GM12864 (cell line): ENCODE data around the gene CELSR1.

ENCODE experiments used
- DNase-seq: peaks from one replicate; pipeline ENCODE4 v3.0.0-alpha.2; 2011; ENCODE audit warnings: low read depth
- H3K4me3 ChIP-seq: 2 replicates; pipeline ENCODE4 v1.5.1; 2011; ENCODE audit warnings: mild to moderate bottlenecking, low read depth, low read length, control low read depth
- TF ChIP-seq, protein P1 (sequence below): IDR thresholded peaks from 2 replicates; pipeline ENCODE4 v1.5.1; 2011; ENCODE audit warnings: low read depth, mild to moderate bottlenecking, moderate library complexity, low read length, control low read depth, inconsistent platforms; ENCODE audit errors: missing control alignments

The CELSR1 gene

DNA sequence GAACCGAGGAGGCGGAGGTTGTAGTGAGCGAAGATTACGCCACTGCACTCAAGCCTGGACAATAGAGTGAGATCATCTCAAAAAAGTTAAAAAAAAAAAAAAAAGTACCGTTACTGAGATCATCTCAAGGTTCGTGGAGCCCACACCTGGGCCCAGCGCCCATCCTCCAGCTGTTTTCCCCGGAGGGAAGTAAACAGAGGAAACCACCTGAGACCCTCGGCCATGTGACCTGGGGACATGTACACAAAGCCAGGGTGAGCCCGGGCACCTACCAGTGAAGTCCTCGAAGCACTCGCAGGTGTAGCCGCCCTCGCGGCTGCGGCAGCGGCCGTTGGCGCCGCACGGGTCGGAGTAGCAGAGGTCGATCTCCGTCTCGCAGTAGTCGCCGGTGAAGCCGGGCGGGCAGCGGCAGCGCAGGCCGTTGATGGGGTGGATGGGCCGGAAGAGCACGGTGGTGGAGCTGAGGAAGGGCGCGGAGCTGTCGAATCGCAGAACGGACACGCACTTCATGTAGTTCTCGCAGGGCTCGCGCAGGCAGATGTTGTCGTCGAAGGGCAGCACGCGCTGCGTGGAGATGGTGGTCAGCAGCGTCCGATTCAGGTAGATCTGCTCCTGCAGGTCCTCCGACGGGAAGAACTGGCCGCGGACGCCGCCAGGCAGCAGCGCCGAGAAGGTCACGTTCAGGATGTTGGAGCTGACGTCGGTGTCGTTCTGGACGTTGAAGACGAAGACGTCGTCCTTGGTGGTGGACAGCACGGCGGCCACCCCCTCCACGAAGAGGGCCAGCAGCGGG lies 73.8 kb downstream of the CELSR1 start:
- no peak overlapping the region for H3K4me3 ChIP-seq

DNA sequence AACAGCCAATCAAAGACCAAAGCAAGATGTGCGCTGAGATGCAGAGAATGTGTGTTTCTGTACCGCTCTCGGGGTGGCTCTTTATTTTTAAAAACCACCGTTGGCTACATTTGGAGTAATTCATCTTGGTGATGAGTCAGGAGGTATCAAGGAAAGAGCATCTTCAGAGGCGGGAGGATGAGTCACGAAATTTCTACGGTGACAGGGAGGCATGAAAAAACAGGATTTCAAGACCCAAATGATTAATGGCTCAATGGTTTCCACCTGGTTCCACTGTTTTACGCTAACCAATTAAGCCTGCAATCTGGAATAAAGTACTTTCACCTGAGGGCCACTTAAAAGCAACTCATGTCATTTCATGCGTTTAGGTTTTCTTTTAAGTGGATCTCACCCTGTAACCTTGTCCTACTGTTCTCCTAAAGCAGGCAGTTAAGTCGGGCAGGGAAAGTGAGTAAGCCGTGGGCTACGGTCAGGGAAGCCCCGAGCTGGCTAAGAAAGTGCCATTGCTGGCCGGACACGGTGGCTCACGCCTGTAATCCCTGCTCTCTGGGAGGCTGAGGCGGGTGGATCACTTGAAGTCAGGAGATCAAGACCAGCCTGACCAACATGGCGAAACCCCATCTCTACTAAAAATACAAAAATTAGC lies 74.6 kb downstream of the CELSR1 start:
- TF ChIP-seq, protein P1, sequence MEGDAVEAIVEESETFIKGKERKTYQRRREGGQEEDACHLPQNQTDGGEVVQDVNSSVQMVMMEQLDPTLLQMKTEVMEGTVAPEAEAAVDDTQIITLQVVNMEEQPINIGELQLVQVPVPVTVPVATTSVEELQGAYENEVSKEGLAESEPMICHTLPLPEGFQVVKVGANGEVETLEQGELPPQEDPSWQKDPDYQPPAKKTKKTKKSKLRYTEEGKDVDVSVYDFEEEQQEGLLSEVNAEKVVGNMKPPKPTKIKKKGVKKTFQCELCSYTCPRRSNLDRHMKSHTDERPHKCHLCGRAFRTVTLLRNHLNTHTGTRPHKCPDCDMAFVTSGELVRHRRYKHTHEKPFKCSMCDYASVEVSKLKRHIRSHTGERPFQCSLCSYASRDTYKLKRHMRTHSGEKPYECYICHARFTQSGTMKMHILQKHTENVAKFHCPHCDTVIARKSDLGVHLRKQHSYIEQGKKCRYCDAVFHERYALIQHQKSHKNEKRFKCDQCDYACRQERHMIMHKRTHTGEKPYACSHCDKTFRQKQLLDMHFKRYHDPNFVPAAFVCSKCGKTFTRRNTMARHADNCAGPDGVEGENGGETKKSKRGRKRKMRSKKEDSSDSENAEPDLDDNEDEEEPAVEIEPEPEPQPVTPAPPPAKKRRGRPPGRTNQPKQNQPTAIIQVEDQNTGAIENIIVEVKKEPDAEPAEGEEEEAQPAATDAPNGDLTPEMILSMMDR: no peak
- no peak overlapping the region for H3K4me3 ChIP-seq
- no peak for DNase-seq

More for the DNA sequence above, 73.8 kb downstream of the CELSR1 start:
- DNase-seq: no peak
- TF ChIP-seq, protein P1: no peak

DNA sequence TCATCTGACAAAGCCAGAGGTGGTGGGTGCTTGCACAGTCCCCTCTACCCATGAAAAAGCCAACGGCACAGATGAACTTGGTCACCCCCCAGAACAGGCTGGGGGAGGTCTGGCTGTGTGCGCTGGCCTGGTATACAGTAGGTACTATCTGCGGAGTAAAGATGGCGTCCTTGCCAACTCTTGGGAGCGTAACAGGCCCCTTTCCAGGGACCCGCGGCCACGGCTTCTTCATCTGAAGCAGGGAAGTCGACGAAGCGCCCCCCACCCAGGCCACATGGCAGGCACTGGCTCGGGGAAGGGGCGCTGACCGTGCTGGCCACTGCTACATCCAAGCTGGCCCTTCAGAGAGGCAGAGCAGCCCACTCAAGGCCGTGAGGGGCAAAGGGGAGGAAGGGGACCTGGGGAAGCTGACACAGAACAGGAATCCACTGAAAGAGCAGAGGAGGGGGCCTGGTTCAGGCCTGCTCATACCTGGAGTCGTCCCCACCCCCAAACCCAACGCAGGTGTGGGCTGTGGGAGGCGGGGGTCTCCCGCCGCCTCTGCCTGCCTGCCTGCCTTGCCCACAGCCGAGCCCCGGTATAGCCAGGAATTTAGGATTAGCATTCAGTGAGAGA lies 75.7 kb downstream of the CELSR1 start:
- TF ChIP-seq, protein P1: no peak
- no peak for DNase-seq
- H3K4me3 ChIP-seq: no peak overlapping the region

DNA sequence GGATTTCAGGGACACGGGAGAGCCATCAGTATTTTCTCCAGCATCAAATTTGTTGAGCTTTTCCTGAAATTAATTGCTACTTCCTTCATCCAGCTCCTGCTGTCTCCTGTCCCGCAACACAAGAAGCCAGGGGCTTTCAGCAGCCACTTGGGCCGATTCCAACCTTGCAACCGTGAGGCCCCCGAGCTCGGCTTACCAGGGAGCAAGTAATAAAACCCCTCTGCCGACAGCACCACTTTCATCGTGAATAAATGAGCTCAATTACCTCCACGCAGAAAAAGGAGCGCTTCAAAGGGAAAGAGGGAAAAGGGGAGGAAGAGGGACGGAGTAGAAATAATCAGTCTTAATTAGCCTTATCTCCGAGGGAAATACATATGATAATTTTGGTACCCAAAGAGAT lies 76.6 kb downstream of the CELSR1 start:
- TF ChIP-seq, protein P1: no peak
- DNase-seq: no peak
- no peak overlapping the region for H3K4me3 ChIP-seq

DNA sequence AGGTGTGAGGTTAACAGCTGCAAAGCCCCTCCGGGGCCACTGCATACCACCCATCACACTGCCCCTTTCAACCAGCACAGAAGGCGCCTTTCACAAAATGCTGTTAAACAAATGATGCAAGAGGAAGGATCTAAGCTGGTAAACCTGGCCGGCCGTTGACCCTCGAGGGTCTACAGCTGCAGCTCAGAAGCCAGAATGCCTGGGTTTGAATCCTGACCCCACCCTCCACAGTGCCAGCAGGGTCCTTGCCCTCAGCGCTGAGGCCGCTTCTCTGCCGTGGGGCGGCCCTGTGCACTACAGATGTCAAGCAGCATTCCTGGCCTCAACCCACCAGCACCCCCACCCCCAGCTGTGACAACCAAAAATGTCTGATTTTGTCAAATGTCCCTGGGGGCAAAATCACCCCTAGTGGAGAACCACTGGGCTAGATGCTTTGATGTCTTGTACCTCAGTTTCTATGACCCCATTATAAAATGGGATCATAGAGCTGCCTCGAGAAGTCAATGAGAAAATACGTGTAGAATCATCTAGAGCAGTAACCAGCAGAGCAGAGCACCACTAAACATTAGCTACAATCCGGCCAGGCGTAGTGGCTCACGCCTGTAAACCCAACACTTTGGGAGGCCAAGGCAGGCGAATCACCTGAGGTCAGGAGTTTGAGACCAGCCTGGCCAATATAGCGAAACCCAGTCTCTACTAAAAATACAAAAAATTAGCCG lies 77.9 kb downstream of the CELSR1 start:
- no peak overlapping the region for H3K4me3 ChIP-seq
- no peak for DNase-seq
- TF ChIP-seq, protein P1: no peak

DNA sequence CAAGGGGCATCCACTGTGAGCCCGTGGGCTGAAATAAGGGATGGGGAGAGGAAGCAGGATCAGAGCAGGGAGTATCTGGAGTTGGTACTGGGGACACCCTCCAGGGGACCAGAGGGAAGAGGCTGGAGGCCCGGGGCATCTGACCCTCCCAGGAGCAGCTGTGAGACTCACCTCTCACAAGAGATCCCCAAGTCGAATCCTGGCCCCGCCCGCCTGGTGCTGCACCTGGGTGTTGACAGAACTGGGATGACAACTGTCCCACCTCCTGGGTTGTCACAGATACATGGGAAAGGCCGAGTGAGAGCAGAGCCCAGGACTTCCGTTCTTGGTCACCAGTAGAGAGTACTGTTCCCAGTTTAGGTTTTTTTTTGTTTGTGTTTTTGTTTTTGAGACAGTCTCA lies 78.9 kb downstream of the CELSR1 start:
- no peak for DNase-seq
- H3K4me3 ChIP-seq: no peak overlapping the region
- TF ChIP-seq, protein P1: no peak
